Hepatocyte (in vitro differentiated cells): ENCODE results near the gene MSLN. TPM values are rescaled to one million over a fixed set of nuclear protein-coding genes. Genes with fewer than 3 reads are reported as not detected.

Source experiments
- DNase-seq: peaks from one replicate; pipeline ENCODE4 v3.0.0-alpha.2; 2016; ENCODE audit warnings: low spot score
- H2AFZ ChIP-seq: fragments of 200-600 bp; sonication (generic); 2 replicates; pipeline ENCODE4 v1.6.0; 2016; ENCODE audit warnings: antibody characterized with exemption, mild to moderate bottlenecking
- H3K27ac ChIP-seq: fragments of 200-600 bp; sonication (generic); 2 replicates; pipeline ENCODE4 v1.5.1; 2016; ENCODE audit warnings: mild to moderate bottlenecking
- H3K27me3 ChIP-seq: fragments of 200-600 bp; sonication (generic); 2 replicates; pipeline ENCODE4 v1.6.1; 2016
- H3K36me3 ChIP-seq: fragments of 200-600 bp; sonication (generic); replicated peaks from 2 replicates; pipeline ENCODE4 v1.5.1; 2016; ENCODE audit warnings: low read depth; ENCODE audit not compliant: insufficient read depth
- H3K4me1 ChIP-seq: fragments of 200-600 bp; sonication (generic); 2 replicates; pipeline ENCODE4 v1.5.1; 2016; ENCODE audit warnings: mild to moderate bottlenecking, moderate library complexity; ENCODE audit not compliant: insufficient read depth
- H3K4me2 ChIP-seq: fragments of 200-600 bp; sonication (generic); 2 replicates; pipeline ENCODE4 v1.6.0; 2016
- H3K4me3 ChIP-seq: fragments of 200-600 bp; sonication (generic); 2 replicates; pipeline ENCODE4 v1.5.1; 2016; ENCODE audit warnings: mild to moderate bottlenecking
- H3K79me2 ChIP-seq: fragments of 200-600 bp; sonication (generic); 2 replicates; pipeline ENCODE4 v1.6.0; 2017; ENCODE audit warnings: mild to moderate bottlenecking
- H3K9me2 ChIP-seq: fragments of 200-600 bp; sonication (generic); replicated peaks from 2 replicates; pipeline ENCODE4 v1.6.0; 2017; ENCODE audit warnings: mild to moderate bottlenecking; ENCODE audit not compliant: insufficient read depth
- H3K9me3 ChIP-seq: fragments of 200-600 bp; sonication (generic); 2 replicates; pipeline ENCODE4 v1.5.1; 2016; ENCODE audit warnings: low read depth, mild to moderate bottlenecking
- H4K20me1 ChIP-seq: fragments of 200-600 bp; sonication (generic); 2 replicates; pipeline ENCODE4 v1.6.0; 2016; ENCODE audit warnings: mild to moderate bottlenecking; ENCODE audit not compliant: insufficient read depth, poor library complexity, severe bottlenecking
- EZH2 ChIP-seq: fragments of 200-600 bp; sonication (generic); IDR thresholded peaks from 2 replicates; pipeline ENCODE4 v1.6.1; 2016; ENCODE audit warnings: antibody characterized with exemption, mild to moderate bottlenecking, borderline replicate concordance
- EZH2phosphoT487 ChIP-seq: fragments of 200-600 bp; sonication (generic); IDR thresholded peaks from one replicate; pipeline ENCODE4 v1.6.1; 2018; ENCODE audit warnings: antibody characterized with exemption, mild to moderate bottlenecking, low read depth, moderate library complexity; ENCODE audit not compliant: unreplicated experiment, severe bottlenecking
- WGBS: methylation state at CpG from one replicate; pipeline ENCODE4 v1.1.6; 2016; ENCODE audit warnings: low lambda C conversion rate; ENCODE audit errors: missing lambda C conversion rate; 5-methylcytosine and 5-hydroxymethylcytosine counted together
- polyA plus RNA-seq: library from polyadenylated mRNA; unstranded; fragments of >200 nt; fragmentation: Nextera tagmentation; extraction: Ambion mirVana; gene quantifications from 2 replicates; pipeline ENCODE4 v1.2.1, GENCODE V29; 2016
- total RNA-seq: library from RNA; depleted of rRNA; stranded (reverse); fragments of >200 nt; gene quantifications from 2 replicates; pipeline ENCODE4 v1.2.3, GENCODE V29; 2014
- TF ChIP-seq, protein P1 (sequence below): fragments of 200-600 bp; sonication (generic); IDR thresholded peaks from 2 replicates; pipeline ENCODE4 v1.5.1; 2016; ENCODE audit warnings: antibody characterized with exemption, mild to moderate bottlenecking; ENCODE audit not compliant: poor library complexity

The MSLN gene
- total and polyA plus RNA-seq, 2 experiments from 2014 or later: 2.4 to 8.0 TPM

DNA sequence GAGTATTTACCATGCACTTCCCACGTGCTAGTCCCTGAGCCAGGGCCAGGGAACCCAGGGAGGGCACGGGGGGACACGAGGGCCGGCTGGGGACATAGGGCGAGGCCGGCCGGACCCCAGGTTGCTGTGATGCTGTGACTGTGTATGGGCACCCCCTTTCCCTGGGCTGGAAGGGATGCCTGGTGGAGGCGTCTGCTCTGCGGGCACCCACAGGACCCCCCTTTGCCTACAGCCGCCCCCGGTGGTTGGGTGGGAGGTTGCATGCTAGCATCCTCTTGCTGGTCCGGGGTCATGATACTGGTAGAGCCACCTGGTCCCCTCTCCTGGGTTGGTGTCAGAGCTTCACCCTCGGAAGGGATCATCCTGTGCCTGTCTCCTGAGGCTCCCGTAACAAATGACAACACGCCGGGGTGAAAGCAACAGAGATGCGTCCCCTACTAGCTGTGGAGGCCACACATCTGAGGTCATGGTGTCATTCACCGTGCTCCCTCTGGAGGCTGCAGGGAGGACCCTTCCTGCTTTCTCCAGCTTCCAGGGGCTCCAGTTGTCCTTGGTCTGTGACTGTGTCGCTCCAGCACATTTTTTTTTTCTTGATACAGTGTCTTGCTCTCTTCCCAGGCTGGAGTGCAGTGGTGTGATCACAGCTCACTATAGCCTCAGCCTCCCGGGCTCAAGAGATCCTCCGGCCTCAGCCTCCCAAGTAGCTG is 16.6 kb upstream of the MSLN start:
- no peak for TF ChIP-seq EZH2
- no peak for TF ChIP-seq EZH2phosphoT487
- TF ChIP-seq, protein P1, sequence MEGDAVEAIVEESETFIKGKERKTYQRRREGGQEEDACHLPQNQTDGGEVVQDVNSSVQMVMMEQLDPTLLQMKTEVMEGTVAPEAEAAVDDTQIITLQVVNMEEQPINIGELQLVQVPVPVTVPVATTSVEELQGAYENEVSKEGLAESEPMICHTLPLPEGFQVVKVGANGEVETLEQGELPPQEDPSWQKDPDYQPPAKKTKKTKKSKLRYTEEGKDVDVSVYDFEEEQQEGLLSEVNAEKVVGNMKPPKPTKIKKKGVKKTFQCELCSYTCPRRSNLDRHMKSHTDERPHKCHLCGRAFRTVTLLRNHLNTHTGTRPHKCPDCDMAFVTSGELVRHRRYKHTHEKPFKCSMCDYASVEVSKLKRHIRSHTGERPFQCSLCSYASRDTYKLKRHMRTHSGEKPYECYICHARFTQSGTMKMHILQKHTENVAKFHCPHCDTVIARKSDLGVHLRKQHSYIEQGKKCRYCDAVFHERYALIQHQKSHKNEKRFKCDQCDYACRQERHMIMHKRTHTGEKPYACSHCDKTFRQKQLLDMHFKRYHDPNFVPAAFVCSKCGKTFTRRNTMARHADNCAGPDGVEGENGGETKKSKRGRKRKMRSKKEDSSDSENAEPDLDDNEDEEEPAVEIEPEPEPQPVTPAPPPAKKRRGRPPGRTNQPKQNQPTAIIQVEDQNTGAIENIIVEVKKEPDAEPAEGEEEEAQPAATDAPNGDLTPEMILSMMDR: no peak
- H4K20me1 ChIP-seq: no peaks in the 10 kb centered on the region
- H3K9me3 ChIP-seq: no peaks in the 10 kb centered on the region
- H3K36me3 ChIP-seq: no peaks in the 10 kb centered on the region
- no peak overlapping the region for H3K4me3 ChIP-seq
- WGBS: 87% methylated on average over 20 of the region's 21 CpGs
- no peak overlapping the region for H3K4me2 ChIP-seq
- H3K9me2 ChIP-seq: no peaks in the 10 kb centered on the region
- peaks cover 13% of the 10 kb centered on the region for H3K79me2 ChIP-seq
- no peak overlapping the region for H2AFZ ChIP-seq
- no peaks in the 10 kb centered on the region for H3K27me3 ChIP-seq
- H3K27ac ChIP-seq: no peak overlapping the region
- DNase-seq: no peak
- H3K4me1 ChIP-seq: peaks cover 11% of the 10 kb centered on the region

DNA sequence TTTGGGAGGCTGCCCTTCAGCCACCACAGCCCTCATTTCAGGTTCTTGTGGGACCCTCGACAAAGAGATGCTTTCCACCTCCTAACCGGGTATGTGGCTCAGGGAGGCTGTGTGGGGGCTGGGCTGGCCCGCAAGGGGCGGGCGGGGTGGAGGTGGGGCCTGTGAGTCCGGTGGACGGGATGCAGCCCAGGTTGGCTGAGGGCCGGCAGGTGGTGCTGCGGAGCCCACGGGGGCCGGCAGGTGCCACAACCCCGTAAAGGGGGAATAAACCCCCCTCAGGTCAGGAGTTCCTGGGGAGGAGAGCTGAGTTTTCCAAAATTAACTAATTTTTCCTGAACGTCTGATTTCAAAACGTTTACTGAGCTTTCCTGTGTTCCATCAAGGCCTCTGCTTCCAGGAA is 14.8 kb upstream of the MSLN start:
- H3K4me2 ChIP-seq: no peak overlapping the region
- DNase-seq: peak; percentile 77

DNA sequence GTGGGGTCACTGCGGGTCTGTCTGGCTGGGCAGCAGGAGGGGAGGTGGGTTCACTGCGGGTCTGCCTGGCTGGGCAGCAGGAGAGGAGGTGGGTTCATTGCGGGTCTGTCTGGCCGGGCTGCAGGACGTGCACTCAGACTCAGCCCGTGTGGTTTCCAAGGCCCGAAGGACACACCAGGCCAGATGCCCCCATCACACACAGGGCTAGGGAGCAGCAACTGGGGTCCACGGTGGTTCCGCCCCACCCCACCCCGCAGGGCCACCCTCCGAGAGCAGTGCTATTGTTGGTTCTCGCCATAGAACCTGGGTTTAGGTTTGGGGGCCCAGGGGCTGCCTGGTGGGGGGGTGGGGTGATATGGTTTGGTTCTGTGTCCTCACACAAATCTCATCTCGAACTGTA is 13.9 kb upstream of the MSLN start:
- Histone ChIP-seq H3K9me3 (no peaks in the 10 kb centered on the region), H3K36me3 (no peaks in the 10 kb centered on the region), H4K20me1 (no peaks in the 10 kb centered on the region), H3K9me2 (no peaks in the 10 kb centered on the region), H2AFZ (no peak overlapping the region), H3K4me3 (no peak overlapping the region), H3K27me3 (peaks cover 3% of the 10 kb centered on the region), H3K27ac (no peak overlapping the region), H3K4me2 (no peak overlapping the region), H3K4me1 (peaks cover 5% of the 10 kb centered on the region), H3K79me2 (no peaks in the 10 kb centered on the region)
- TF ChIP-seq EZH2 (no peak), EZH2phosphoT487 (no peak)
- TF ChIP-seq, protein P1: no peak
- WGBS: 89% methylated on average over 6 of the region's 13 CpGs
- DNase-seq: no peak

More for the DNA sequence above, 14.8 kb upstream of the MSLN start:
- Histone ChIP-seq H3K9me3 (no peaks in the 10 kb centered on the region), H3K4me1 (peaks cover 4% of the 10 kb centered on the region), H3K36me3 (no peaks in the 10 kb centered on the region), H3K79me2 (no peaks in the 10 kb centered on the region), H3K9me2 (no peaks in the 10 kb centered on the region), H3K4me3 (no peak overlapping the region), H2AFZ (no peak overlapping the region), H4K20me1 (no peaks in the 10 kb centered on the region), H3K27me3 (no peaks in the 10 kb centered on the region), H3K27ac (no peak overlapping the region)
- WGBS: 7% methylated on average over 11 of the region's 14 CpGs
- TF ChIP-seq, protein P1: peak; percentile 58
- no peak for TF ChIP-seq EZH2
